SK-N-SH (cell line): ENCODE results near the gene PISD. TPM values are rescaled to one million over a fixed set of nuclear protein-coding genes. Genes with fewer than 3 reads are reported as not detected.
"Not testable (repeated sequence)": the region's sequence is repeated elsewhere in the genome, so short reads cannot be mapped to it uniquely, and the experiment has no call there.

ENCODE experiments used
- CTCF ChIA-PET: fragments of 300-600, 350-600 bp; formaldehyde crosslinking; extraction: SDS; loops from one replicate; lab custom pipeline; 2021; lab: Yijun Ruan, JAX
- POLR2A ChIA-PET: fragments of 350-600 bp; sonication (Branson Sonifier 250); formaldehyde crosslinking; extraction: SDS; loops from one replicate; lab custom pipeline; 2020; ENCODE audit warnings: antibody characterized with exemption, inconsistent platforms; lab: Yijun Ruan, JAX
- DNase-seq: peaks from one replicate; pipeline ENCODE4 v3.0.0; 2012
- H2AFZ ChIP-seq: fragments of 200-600 bp; sonication (generic); 2 replicates; pipeline ENCODE4 v1.8.1; 2016; ENCODE audit warnings: antibody characterized with exemption, mild to moderate bottlenecking, low read depth
- H3F3A ChIP-seq: fragments of 200-600 bp; sonication (generic); replicated peaks from 2 replicates; pipeline ENCODE3; 2016; ENCODE audit warnings: antibody characterized with exemption, mild to moderate bottlenecking; ENCODE audit not compliant: insufficient read depth
- H3K27ac ChIP-seq, 2 experiments: fragments of 200-500 bp in 1 of 2; fragments of 200-600 bp in 1 of 2; sonication (Bioruptor generic) in 1 of 2; sonication (generic), shearing (Covaris generic) in 1 of 2; 2 replicates each; pipeline versions ENCODE4 v1.5.1 to v1.6.1; 2014 to 2016; ENCODE audit warnings: low read depth in 2 of 2, inconsistent platforms in 1 of 2, low read length in 1 of 2, mild to moderate bottlenecking in 1 of 2, mixed read lengths in 1 of 2
- H3K27me3 ChIP-seq: fragments of 200-600 bp; sonication (generic), shearing (Covaris generic); 2 replicates; pipeline ENCODE4 v1.6.1; 2016; ENCODE audit warnings: mixed run types; ENCODE audit not compliant: insufficient read depth
- H3K36me3 ChIP-seq, 2 experiments: fragments of 200-500 bp in 1 of 2; fragments of 200-600 bp in 1 of 2; sonication (Bioruptor generic) in 1 of 2; sonication (generic) in 1 of 2; replicated peaks in 1 of 2; 2 replicates each; pipeline versions ENCODE3 to v1.5.1; 2014 to 2016; ENCODE audit warnings: low read length in 1 of 2, mild to moderate bottlenecking in 1 of 2; ENCODE audit not compliant: insufficient read depth in 2 of 2, control insufficient read depth in 1 of 2
- H3K4me1 ChIP-seq, 2 experiments: fragments of 200-500 bp in 1 of 2; fragments of 200-600 bp in 1 of 2; sonication (Bioruptor generic) in 1 of 2; sonication (generic), shearing (Covaris generic) in 1 of 2; 2 replicates each; pipeline versions ENCODE4 v1.5.1 to v1.6.1; 2014 to 2016; ENCODE audit warnings: low read depth in 1 of 2, low read length in 1 of 2, mixed run types in 1 of 2; ENCODE audit not compliant: insufficient read depth in 2 of 2, control insufficient read depth in 1 of 2
- H3K4me2 ChIP-seq: fragments of 200-600 bp; sonication (generic), shearing (Covaris generic); 2 replicates; pipeline ENCODE4 v1.6.1; 2017; ENCODE audit warnings: mixed run types
- H3K4me3 ChIP-seq, 2 experiments: fragments of 200-500 bp in 1 of 2; fragments of 200-600 bp in 1 of 2; sonication (Bioruptor generic) in 1 of 2; sonication (generic), shearing (Covaris generic) in 1 of 2; 2 replicates each; pipeline versions ENCODE4 v1.5.1 to v1.8.1; 2014 to 2016; ENCODE audit warnings: low read depth in 2 of 2, inconsistent platforms in 1 of 2, low read length in 1 of 2, mild to moderate bottlenecking in 1 of 2, mixed read lengths in 1 of 2, moderate library complexity in 1 of 2
- H3K79me2 ChIP-seq: fragments of 200-600 bp; sonication (generic); 2 replicates; pipeline ENCODE4 v1.8.1; 2017; ENCODE audit warnings: mild to moderate bottlenecking; ENCODE audit not compliant: insufficient read depth
- H3K9ac ChIP-seq: fragments of 200-600 bp; sonication (generic); 2 replicates; pipeline ENCODE4 v1.6.1; 2017; ENCODE audit warnings: mixed run types
- H3K9me2 ChIP-seq: fragments of 200-600 bp; sonication (generic); 2 replicates; pipeline ENCODE4 v1.6.1; 2017; ENCODE audit warnings: mixed run types
- H3K9me3 ChIP-seq: fragments of 200-600 bp; sonication (generic); 2 replicates; pipeline ENCODE4 v1.6.1; 2017; ENCODE audit warnings: mixed run types, mild to moderate bottlenecking, moderate library complexity
- H4K20me1 ChIP-seq: fragments of 200-600 bp; sonication (generic); 2 replicates; pipeline ENCODE4 v1.6.1; 2017; ENCODE audit warnings: mild to moderate bottlenecking, mixed run types; ENCODE audit not compliant: insufficient read depth
- CHD2 ChIP-seq: fragments of 150-350 bp; IDR thresholded peaks from 2 replicates; pipeline ENCODE4 v1.6.1; 2018; ENCODE audit warnings: low read length; ENCODE audit not compliant: partially characterized antibody
- CTCF ChIP-seq: fragments of 200-600 bp; sonication (generic); IDR thresholded peaks from 2 replicates; pipeline ENCODE4 v1.6.1; 2017; ENCODE audit warnings: antibody characterized with exemption, mild to moderate bottlenecking, moderate library complexity
- MXI1 ChIP-seq: IDR thresholded peaks from 2 replicates; pipeline ENCODE4 v1.6.1; 2012; ENCODE audit warnings: mild to moderate bottlenecking, low read depth, low read length, improper control_type of control experiment
- PBX3 ChIP-seq: IDR thresholded peaks from 2 replicates; pipeline ENCODE4; 2012
- POLR2AphosphoS5 ChIP-seq: IDR thresholded peaks from 2 replicates; pipeline ENCODE4 v1.6.1; 2012; ENCODE audit warnings: low read depth, low read length
- RXRA ChIP-seq: IDR thresholded peaks from 2 replicates; pipeline ENCODE4 v1.4.0; 2012; ENCODE audit warnings: low read depth, mild to moderate bottlenecking, borderline replicate concordance
- TEAD4 ChIP-seq: IDR thresholded peaks from 2 replicates; pipeline ENCODE4 v1.4.0; 2012; ENCODE audit warnings: mild to moderate bottlenecking, borderline replicate concordance; ENCODE audit not compliant: insufficient read depth
- USF1 ChIP-seq: IDR thresholded peaks from 2 replicates; pipeline ENCODE4 v1.4.0; 2012; ENCODE audit warnings: low read depth, borderline replicate concordance
- WGBS: methylation state at CpG from one replicate; pipeline ENCODE4 v1.1.6; 2017; ENCODE audit warnings: low lambda C conversion rate; 5-methylcytosine and 5-hydroxymethylcytosine counted together
- polyA plus RNA-seq, 3 experiments: library from polyadenylated mRNA; depleted of rRNA; stranded (reverse); fragments of >200 nt; gene quantifications; 2 replicates each; pipeline ENCODE4 v1.2.3, GENCODE V29; 2012

PISD gene
- polyA plus RNA-seq, 1 of the 3 experiments (the other 2 are of a cell fraction) = 34.9 TPM

- TF ChIP-seq PBX3 = no peak
Observed at GRCh38 chr22:31707519-31707918, 45.5 kb upstream of the PISD start (continued).

- H3K36me3 ChIP-seq = peaks cover 29 to 57% of the 10 kb centered on the region in 2 experiments
- CTCF ChIA-PET = interaction anchor here (0.9 to 1.6 kb wide), 3 partner anchors 20 to 275 kb away, joined by 3 to 5 read pairs (median 3); no protein-coding TSS in a partner anchor
Observed at GRCh38 chr22:31695423-31695822, 33.4 kb upstream of the PISD start.

GRCh38 chr22:31694046-31694445 is 32.0 kb upstream of the PISD start:
- 98% methylated on average over 5 of the region's 11 CpGs for WGBS
- H3K27ac ChIP-seq, H4K20me1 ChIP-seq, POLR2A ChIA-PET, H3K4me1 ChIP-seq, H3K79me2 ChIP-seq, H3K27me3 ChIP-seq, DNase-seq, H3K9me2 ChIP-seq, H3K4me3 ChIP-seq, H3F3A ChIP-seq, H2AFZ ChIP-seq, H3K4me2 ChIP-seq, H3K9ac ChIP-seq, H3K9me3 ChIP-seq: not testable (repeated sequence)
- CTCF ChIA-PET = interaction anchor here (1.3 kb wide), 1 partner anchor 276 kb away, joined by 3 read pairs; no protein-coding TSS in a partner anchor
- H3K36me3 ChIP-seq = peaks cover 22 to 46% of the 10 kb centered on the region in 2 experiments

More at GRCh38 chr22:31695423-31695822, 33.4 kb upstream of the PISD start:
- no peak for DNase-seq
- no peak overlapping the region for H2AFZ ChIP-seq
- 94% methylated on average over 4 of the region's 4 CpGs for WGBS
- H3K79me2 ChIP-seq = 0 out of 2 replicates have a peak, but pooled peaks cover 8% of the 10 kb centered on the region
- POLR2A ChIA-PET = no interaction called here
- H3K4me1 ChIP-seq = no peaks in the 10 kb centered on the region
- H3F3A ChIP-seq = peaks cover 6% of the 10 kb centered on the region
- no peak overlapping the region for H3K4me3 ChIP-seq
- H3K27me3 ChIP-seq = no peaks in the 10 kb centered on the region
- H3K27ac ChIP-seq = no peak overlapping the region
- H3K9ac ChIP-seq = no peak overlapping the region
- no peaks in the 10 kb centered on the region for H3K9me2 ChIP-seq
- no peak overlapping the region for H3K4me2 ChIP-seq
- TF ChIP-seq MXI1 (no peak), CHD2 (no peak)
- no peaks in the 10 kb centered on the region for H4K20me1 ChIP-seq
- H3K9me3 ChIP-seq = no peaks in the 10 kb centered on the region

GRCh38 chr22:31692186-31692886 is 30.3 kb upstream of the PISD start:
- no peak for DNase-seq
- no peak overlapping the region for H3K4me3 ChIP-seq
- no peaks in the 10 kb centered on the region for H3K9me3 ChIP-seq
- no peak overlapping the region for H3K27ac ChIP-seq
- no peaks in the 10 kb centered on the region for H3K9me2 ChIP-seq
- H3K4me2 ChIP-seq = no peak overlapping the region
- peaks cover 22 to 46% of the 10 kb centered on the region in 2 experiments for H3K36me3 ChIP-seq
- TF ChIP-seq CTCF = peak; percentile 9; the same call in 1 of the 2 replicates
- TF ChIP-seq TEAD4 = no peak
- TF ChIP-seq PBX3 = peak; percentile 19; the same call in 1 of the 2 replicates
- TF ChIP-seq POLR2AphosphoS5 = no peak
- TF ChIP-seq USF1 = no peak
- TF ChIP-seq RXRA = no peak
- H3K4me1 ChIP-seq = no peaks in the 10 kb centered on the region
- peaks cover 6% of the 10 kb centered on the region for H3F3A ChIP-seq
- no peaks in the 10 kb centered on the region for H4K20me1 ChIP-seq
- 0 out of 2 replicates have a peak, but pooled peaks cover 7% of the 10 kb centered on the region for H3K79me2 ChIP-seq
- no peak overlapping the region for H3K9ac ChIP-seq
- ChIA-PET POLR2A (no interaction called here), CTCF (no interaction called here)
- 100% methylated on average over 1 of the region's 1 CpG for WGBS
- H3K27me3 ChIP-seq = no peaks in the 10 kb centered on the region
- H2AFZ ChIP-seq = no peak overlapping the region
